ENCODE results near the gene SH3GLB1.

GRCh38 chr1:86687595-86687994, 16.8 kb upstream of the SH3GLB1 start:
- TF ChIP-seq POLR2A (IDR thresholded peaks at IDR 0.05; ENCODE audit: low read length) (no peak), GATA1 (IDR thresholded peaks at IDR 0.05; ENCODE audit: low read depth, low read length) (no peak)

All from erythroblast (primary cell).